NCI-H446 treated with DMSO at 0.1 percent for 48 hours (cell line): ENCODE data around the gene GSC2.
"Not testable (repeated sequence)": the region's sequence is repeated elsewhere in the genome, so short reads cannot be mapped to it uniquely, and the experiment has no call there.

ENCODE experiments used
- DNase-seq: peaks from one replicate; lab custom pipeline; 2025; lab: John Stamatoyannopoulos, UW

Gene GSC2

DNA sequence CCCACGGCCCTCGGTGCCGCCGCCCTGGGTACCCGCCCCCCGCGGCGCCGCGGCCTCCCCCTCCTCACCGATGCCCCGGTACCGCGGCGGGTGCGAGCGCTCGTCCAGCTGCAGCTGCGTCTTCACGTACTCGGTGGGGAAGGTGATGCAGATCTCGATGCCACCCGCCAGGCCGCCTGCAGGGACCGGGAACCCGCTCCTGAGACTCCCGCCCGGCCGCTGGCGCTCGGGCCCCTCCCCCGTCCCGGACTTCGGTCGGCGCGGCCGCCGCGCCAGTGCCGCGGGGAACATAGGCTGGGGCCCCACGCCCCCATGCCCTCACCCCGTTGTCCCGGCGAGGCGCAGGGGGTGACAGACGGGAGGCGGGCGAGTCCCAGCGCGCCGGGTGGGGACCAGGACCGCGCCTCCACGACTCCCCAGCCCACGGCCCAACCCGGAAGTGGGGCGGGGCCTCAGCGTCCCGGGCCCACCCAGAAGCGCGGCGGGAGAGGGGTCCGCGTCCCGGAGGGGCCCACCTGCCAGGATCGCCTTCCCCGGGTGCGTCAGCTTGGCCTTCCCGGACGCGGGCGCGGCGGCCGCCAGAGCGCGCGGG lies 28.1 kb upstream of the GSC2 start:
- DNase-seq: no peak

DNA sequence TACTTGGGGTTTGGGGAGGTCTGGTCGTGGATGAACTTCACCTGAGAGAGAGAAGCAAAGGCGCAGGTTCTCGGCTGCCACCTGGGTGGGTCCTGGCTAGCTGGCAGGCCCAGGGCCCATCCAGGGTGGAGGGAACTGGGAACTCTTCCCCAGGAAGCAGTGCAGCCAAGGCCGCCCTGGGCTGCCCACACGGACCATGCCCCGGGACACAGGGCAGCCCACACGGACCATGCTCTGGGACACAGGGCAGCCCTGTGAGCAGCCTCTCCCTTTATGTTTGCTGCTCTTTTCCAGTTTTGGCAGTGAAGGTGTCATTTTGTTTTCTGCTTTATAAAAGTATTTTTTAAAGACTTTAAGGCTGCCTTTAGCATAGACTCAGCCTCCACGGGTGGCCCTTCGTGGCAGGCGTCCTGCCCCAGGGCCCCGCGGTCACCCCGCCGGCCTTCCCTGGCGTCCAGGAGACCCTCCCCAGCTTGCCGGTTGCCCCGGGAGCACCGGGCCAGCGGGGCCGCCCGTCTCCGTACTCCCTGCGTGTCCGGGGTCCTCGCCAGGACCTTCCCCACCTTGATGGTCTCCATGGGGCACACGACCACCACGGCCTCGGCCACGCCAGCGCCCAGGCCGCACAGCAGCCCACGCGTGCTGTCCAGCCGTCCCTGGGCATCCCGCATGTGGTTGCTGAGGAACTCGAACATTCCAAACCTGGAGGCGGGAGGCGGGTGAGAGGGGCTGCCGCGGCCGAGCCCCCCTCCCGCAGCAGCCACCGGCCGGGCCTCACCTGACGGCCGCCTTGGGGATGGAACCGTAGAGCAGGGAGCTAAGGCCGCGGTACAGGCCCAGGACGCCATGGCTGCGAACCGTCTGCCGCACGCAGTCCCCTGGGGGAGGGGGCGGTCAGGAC lies 27.3 kb upstream of the GSC2 start:
- DNase-seq: no peak

DNA sequence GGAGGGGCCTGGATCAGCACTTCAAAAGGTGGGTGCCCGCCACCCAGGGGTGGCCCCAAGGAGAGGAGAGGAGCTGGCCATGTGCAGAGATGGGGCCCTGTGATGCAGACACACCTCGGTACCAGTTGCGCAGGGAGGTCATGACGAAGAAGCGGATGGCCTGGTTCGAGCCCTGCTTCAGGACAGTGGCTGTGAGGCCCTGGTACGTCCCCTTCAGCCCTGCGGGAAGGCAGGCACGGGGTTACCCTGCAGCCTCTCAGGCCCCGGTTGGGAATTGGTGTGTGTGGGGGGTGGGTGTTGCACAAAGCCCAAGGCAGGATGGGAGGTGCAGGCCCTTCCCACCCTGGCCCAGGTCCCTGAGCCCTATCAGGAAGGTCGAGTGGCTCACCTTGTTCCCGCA lies 26.6 kb upstream of the GSC2 start:
- DNase-seq: no peak

DNA sequence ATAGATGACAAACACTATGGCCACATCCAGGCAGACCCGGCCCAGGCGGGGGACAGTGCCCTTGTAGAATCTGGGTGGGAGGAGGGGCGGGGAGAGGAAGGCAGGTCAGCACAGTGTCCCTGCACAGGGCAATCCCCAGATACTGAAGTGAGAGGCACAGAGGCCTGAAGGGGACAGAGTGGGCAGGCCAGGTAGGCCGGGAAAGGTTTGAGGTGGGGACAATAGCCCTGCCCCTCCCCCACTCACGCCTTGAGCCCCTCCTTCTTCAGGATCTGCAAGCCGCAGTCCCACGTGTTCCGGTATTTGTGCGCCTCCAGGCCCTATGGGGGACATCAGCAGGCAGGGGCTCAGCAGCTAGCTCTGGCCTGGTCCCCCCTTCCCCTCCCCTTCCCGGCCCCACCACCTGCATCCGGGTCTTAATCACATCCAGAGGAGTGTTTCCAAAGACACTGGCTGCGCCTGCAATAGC lies 26.1 kb upstream of the GSC2 start:
- no peak for DNase-seq

DNA sequence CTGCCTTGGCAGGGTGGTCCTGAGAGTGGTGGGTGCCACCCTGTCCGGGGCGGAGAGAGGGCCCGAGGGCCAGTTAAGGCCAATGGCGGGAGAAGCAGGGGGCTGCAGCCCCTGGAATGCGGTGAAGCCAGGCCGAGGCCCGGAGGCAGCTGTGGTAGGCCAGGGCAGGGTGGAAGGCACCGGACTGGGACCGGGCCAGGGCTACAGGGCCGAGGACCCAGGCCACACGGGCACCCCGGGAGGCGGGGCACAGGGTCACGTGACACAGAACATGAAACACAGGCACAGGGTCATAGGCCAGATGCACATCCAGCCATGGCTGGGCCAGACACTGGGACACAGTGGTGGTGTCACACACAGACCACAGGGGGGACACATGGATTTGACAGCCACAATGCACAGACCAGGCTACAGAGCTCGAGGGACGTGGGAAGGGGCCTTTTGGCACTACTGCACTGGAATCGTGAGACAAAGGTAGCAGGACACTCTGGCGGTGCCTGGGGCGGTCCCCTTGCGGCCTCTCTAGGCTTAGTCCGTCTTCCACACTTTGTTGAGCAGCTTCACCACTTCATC lies 25.6 kb upstream of the GSC2 start:
- DNase-seq: no peak

DNA sequence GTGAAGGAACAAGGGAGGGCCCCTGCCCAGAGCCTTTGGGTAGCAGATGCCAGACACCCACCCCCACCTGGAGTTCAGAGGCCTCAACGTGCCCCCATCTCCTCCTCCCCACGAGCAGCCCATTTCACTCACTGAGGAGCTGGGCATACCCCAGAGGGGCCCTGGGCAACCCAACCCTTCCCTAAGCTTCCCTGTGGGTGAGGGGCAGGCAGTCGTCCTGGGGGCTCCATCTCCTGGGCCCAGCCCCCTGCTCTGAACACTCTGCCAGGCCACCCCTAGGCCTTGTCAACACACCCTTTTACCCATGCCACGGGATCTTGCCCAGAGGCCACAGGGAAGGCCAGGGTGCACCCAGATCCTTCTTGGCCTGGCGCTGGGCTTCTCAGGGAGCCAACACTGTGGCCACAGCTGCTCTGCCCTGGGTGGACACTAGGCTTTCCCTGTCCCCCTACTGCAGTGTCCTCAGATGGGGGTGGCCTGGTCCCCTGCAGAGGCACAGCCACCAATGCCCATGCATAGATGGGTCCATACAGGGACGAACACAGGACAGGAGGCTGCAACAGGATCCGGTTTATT lies 25.0 kb upstream of the GSC2 start:
- no peak for DNase-seq

DNA sequence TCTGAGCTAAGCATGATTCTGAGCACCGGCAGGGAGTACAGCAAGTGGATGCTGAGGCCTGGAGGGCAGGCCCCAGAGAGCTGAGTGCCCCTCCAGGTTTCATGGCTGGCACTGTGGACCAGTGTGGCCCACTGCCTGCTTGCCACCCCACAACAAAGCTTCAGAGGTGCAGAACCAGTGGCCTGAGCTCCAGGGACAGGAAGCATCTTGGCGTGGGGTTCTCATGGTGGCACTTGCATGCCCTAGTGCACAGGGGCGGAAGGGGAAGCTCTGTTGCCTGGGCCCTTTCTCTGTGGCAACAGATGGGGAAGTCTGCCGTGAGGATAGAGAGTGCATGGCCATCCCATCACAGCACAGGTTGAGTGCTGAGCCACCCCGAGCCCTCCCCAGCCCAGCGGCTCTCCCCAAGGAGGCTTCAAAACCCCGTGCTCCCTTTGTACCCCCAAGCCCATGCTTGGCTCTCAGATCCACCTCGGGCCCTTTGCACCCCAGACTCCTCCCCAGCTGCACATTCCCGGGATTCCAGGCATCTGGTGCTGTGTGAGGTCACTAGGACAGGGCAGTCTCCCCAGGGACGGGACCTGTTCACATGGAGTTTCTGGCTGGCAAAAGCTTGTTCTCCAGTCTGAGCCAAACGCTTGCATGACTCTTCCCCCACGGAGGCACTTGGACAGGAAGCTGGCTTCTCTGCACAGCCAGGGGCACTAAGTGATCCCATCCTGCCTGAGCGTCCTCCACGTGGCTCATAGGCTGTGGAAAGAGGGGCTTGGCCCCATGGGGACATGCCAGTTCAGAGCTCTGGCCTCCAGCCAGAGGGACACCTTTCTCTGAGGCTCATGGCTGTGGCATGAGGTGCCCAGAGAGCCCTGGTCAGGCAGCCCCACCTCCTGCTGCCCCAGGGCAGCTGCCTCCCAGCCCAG lies 24.3 kb upstream of the GSC2 start:
- no peak for DNase-seq

DNA sequence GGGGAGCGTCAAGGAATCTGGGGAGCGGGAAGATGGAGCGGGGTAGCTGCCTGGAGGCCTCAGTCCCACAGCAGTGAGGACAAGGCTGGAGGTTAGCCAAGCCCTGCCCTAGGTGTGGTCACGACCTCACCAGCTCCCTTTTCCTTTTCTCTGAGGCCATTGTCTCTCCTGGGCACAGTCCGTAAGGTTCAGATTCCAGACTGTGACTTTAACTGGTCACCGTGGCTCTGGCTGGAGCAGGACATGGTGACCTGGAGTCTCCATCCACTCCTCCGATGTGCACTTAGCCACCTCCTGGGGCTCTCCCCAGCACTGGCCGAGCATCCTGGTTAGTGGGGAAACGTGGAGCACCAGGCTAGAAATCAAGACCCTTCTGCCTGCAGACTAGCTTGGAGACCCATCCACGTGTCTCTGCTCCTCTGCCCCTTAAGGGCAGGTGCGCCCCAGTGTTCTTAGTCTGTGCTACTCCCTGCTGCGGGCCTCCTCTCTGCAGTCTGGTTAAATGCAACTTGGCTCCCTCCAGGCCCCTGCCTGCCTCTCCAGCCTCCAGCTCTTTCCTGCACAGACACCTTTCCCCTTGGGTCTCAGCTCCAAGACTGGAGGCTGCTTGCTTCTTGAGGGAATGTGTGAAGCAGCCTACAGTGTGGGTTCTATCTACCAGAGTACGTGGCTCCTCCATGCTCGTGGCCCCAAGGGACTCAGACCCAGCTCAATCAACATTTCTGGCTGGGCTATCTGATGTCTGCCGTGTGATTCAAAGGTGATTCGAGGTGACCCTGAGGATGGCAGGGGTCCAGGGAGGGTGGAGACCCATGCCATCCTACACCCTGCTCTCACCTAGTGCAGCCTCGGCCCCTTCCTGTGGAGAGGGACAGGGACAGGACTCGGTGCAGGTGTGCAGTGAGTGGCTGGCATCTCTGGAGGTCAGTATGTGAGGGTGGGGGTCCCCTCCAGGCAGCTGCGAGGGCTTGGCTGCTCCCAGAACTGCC lies 23.2 kb upstream of the GSC2 start:
- DNase-seq: no peak

DNA sequence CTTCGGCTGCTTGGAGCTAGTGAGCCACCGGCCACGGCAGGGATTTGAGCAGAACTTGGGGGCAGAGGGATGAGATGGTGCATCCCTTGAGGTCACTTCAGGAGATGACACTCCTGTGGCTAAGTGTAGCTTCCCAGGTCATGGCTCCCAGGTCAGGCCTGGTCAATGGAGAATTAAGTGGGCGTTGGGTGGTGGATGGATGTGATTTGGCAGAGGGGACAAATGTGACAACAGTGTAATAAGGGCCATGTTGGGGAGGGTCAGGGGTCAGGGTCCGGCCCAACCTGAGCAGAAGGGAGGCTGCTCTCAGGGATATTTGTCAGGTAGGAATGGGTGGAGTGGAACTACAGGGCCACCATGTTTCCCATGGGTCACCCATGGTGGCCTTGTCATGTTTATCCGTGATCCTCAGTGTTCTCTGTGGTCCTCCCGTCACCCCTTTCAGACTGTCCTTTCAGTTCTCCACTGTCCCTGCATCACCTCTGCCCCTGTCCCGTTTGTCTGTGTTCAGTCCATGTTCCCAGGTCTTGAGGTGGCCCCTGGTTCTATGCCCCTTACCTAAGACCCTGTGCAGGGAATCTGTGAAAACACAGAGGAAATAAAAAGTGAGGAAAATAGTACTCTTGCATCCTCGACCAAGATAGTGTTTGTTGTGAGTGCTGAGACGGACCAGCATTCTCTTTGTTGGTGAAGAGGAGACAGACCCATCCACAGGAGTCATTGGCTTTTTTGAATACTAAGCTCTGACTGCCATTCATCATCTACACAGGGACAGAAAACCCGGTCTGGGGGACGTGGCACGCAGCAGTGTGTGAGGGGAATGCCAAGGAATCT lies 22.3 kb upstream of the GSC2 start:
- DNase-seq: no peak

DNA sequence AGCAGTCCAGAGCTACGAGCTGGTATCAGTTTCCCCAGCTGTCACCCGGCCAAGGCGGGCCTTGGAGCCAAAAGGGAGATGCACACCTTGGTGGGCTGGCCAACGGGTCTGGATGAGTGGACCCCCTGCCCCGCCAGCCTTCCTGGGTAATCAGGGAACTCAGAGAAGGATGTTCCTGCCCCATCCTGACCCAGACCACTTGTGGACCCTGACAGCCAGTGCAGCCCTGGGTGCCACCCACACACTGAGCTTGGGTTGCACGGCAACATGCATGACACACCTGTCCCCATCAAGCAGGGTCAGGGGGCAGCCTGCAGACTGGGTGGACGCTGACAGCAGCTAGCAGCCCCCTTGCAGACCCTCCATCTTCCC lies 19.8 kb upstream of the GSC2 start:
- no peak for DNase-seq

DNA sequence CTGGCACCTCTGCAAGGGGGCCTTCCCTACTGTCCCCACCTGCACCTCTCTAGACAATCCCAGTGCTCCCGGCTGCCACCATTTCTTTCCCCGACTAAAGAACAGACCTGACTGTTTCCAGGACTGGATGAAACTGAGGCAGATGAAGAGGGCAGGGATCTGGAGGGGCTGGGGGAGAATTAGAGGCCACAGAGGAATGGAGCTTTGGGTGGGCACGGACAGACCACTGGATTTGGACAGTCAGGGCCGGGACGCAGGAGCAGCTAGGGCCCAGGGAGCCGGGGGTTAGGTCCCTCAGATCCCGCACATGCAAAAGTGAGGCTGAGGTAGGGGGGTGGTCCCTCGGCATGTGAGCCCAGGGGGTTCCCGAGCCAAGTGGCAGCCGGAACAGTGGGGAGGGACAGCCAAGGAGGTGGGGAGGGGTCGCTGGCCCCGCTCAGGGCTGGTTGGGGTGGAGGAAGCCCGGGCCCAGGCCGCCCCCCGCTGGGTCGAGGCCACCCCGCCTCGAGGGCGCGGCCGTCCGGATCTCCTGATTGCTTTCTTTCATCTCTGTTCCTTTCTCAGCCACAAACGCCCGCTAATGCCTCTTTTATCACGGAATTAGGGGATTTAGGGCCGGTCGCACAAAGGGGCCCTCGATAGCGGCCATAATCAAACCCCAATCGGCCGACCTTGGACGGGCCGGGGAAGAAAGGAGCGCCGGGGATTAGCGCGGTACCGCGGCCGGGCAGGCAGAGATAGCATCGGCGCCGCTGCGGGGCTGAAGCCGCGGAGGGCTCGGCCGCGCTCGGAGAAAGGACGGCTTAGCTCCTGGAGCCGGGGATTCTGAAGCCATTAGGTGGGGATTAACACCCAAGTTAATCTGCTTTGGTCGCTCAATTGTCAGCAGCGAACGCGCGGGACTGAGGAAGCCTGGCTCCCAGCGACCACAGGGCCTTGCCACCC lies 19.2 kb upstream of the GSC2 start:
- DNase-seq: no peak

DNA sequence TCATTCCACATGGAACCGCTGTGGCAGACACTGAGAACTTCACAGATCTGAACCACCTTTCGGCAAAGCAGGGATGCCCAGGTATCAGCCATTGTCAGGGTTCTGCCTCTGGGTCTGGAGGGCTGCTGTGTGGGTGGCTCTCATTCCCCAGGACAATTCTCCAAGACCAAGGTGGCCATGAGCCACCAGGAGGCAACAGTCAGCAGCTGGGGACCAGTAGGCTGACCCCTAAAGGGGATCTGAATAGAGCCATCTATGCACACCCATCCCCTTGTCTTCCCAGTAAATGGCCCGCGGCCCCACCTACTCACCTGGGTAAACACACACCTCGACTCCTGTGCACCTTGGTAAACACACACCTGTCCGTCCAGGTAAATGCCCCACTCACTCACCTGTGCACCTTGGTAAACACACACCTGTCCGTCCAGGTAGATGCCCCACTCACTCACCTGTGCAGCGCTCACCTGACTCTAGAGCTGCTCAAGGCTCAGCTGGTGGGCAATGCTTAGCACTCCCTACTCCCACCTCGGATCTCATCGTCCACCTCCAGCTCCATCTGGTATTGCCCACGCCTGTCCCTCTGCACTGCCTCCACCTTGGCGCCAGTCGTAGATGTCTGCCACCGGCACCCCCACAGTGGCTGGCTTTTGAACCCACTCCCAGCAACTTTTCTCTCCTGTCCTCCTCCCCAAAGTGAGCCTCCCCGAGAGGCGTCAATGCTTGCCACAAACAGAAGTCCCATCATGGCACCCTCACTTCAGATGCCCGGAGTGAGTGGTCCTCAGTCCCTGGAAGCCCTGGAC lies 18.2 kb upstream of the GSC2 start:
- DNase-seq: no peak

DNA sequence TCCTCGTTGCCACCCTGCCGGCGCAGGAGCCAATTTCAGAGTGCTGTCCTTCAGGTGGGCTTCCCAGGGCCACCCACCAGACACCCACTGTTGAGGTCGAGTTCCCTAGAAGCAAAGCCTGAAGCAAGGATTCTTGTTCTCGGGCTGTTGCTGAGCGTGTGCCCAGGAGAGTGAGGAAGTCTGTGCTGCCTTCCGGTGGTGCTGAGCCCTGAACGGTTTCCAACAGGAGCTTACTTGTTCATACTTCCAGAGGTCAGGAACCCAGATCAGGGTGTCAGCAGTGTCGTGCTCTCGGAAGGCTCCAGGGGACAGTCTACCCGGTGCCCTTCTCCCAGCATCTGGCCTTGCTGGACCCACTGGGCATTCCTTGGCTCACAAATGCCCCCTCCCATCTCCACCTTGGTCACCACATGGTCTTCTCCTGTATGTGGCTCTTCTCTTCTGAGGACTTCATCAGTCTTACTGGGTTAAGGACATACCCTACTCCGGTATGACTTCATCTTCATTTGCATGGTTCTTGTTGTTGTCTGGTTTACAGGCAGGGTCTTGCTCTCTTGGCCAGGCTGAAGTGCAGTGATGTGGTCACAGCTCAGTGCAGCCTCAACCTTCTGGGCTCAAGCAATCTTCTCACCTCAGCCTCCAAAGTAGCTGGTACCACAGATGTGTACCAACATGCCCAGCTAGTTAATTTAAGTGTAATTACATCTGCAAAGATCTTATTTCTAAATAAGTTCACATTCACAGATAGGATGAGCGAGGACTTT lies 17.2 kb upstream of the GSC2 start:
- DNase-seq: no peak

DNA sequence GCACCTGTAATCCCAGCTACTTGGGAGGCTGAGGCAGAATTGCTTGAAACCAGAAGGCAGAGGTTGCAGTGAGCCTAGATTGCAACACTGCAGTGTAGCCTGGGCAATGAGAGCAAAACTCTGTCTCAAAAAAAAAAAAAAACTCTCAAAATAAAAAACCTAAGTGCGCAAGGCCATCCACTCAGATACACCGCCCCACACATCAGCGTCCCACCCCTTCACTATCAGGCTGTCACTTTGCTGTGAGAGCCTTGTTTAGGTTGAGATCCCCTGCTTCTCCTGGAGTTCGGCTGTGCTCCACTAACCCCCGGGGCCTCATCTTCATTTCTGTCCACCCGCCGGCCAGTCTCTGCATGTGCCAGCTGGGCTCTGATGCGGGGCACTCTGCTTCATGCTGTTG lies 16.3 kb upstream of the GSC2 start:
- no peak for DNase-seq

DNA sequence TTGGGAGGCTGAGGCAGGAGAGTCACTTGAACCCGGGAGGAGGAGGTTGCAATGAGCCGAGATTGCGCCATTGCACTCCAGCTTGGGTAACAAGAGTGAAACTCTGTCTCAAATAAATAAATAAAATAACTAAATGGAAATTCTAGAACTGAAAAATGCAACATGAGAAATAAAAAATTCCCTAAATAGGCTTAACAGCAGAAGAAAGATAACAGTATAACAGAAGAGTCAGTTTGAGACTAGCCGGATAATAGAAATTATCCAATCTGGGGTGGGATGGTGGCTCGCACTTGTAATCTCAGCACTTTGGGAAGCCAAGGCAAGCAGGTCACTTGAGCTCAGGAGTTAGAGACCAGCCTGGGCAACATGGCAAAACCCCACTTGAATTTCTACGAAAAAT lies 14.3 kb upstream of the GSC2 start:
- DNase-seq: no peak

DNA sequence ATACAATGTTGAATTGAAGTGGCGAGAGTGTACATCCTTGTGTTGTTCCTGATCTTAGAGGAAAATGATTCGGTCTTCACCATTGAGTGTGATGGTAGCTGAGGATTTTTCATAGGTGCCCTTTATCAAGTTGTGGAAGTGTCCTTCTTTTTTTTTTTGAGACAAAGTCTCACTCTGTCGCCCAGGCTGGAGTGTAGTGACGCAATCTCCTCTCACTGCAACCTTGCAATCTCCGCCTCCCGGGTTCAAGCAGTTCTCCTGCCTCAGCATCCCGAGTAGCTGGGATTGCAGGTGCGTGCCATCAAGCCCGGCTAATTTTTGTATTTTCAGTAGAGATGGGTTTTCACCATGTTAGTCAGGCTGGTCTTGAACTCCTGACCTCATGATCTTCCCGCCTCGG lies 8.6 kb upstream of the GSC2 start:
- DNase-seq: not testable (repeated sequence)

DNA sequence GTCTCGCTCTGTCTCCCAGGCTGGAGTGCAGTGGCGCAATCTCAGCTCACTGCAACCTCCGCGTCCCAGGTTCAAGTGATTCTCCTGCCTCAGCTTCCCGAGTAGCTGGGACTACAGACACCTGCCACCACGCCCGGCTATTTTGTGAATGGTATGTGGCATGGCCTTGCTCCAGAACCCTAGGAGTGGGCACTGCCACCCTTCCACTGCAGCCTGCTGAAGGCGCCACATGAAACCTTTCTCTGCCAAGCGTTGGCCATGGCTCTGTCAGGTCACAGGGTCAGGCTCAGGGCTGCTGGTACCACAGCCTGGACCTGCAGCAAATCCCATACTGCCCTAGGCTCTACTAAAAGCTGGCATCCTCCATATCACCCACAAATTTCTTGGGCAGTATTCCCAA lies 6.0 kb upstream of the GSC2 start:
- not testable (repeated sequence) for DNase-seq
